Psoas muscle (tissue), 8 donors: ENCODE data around the gene ADAMTS5. TPM values are rescaled to one million over a fixed set of nuclear protein-coding genes. Genes with fewer than 3 reads are reported as not detected.

Experiments used
- ATAC-seq, 4 donors: fragments of 200-7000 bp; cut with Tn5 transposase; one replicate each; pipeline ENCODE4 v1.9.1; 2020; ENCODE audit warnings: moderate library complexity in 3 of 4, mild to moderate bottlenecking in 2 of 4
- DNase-seq, 2 donors: peaks; one replicate each; pipeline ENCODE4 v3.0.0-alpha.2; 2020
- H3K27ac ChIP-seq: fragments of 200-600 bp; one replicate; pipeline ENCODE4 v1.8.0; 2022
- H3K27me3 ChIP-seq, 3 donors: fragments of 200-600 bp in 1 of 3; one replicate each; pipeline versions ENCODE4 v1.6.1 to v1.8.0; 2013 to 2022; ENCODE audit warnings: low read length in 2 of 3, mild to moderate bottlenecking in 2 of 3, moderate library complexity in 1 of 3; ENCODE audit not compliant: insufficient read depth in 3 of 3
- H3K36me3 ChIP-seq, 2 donors: fragments of 200-600 bp in 1 of 2; one replicate each; pipeline versions ENCODE4 v1.6.1 to v1.8.0; 2013 to 2022; ENCODE audit warnings: low read depth in 1 of 2, mild to moderate bottlenecking in 1 of 2, moderate library complexity in 1 of 2; ENCODE audit not compliant: insufficient read depth in 1 of 2
- H3K4me1 ChIP-seq: fragments of 200-600 bp; one replicate; pipeline ENCODE4 v1.8.0; 2022
- H3K4me3 ChIP-seq: fragments of 200-600 bp; one replicate; pipeline ENCODE4 v1.8.0; 2022; ENCODE audit warnings: mild to moderate bottlenecking
- H3K9me3 ChIP-seq: fragments of 200-600 bp; one replicate; pipeline ENCODE4 v1.8.0; 2022
- CTCF ChIP-seq: fragments of 200-600 bp; IDR thresholded peaks from one replicate; pipeline ENCODE4 v1.8.0; 2022; ENCODE audit warnings: antibody characterized with exemption
- WGBS, 3 donors: extraction: QIAGEN DNeasy Blood & Tissue Kit; methylation state at CpG; one replicate each; pipeline versions ENCODE4 v1.1.6 to v1.1.7; 2013; 5-methylcytosine and 5-hydroxymethylcytosine counted together
- intact Hi-C, 2 donors: fragments of 100-400 bp; cut with DNase I; formaldehyde crosslinking; loops; one replicate each; pipeline versions ENCODE4 v1.11.0 to v1.14.2; 2022
- polyA plus RNA-seq, 3 donors: library from polyadenylated mRNA; stranded (reverse); fragments of 200-250 nt; gene quantifications; one replicate each; pipeline ENCODE4 v1.2.3, GENCODE V29; 2013
- total RNA-seq, 4 donors: library from RNA; stranded (reverse); fragmentation: NEBNext Ultra II Directional in 2 of 4; extraction: Animal tissue kit (Norgen Biotek cat#: 25700) in 2 of 4; gene quantifications; one replicate each; pipeline versions ENCODE4 v1.2.1 to v1.2.4, GENCODE V29; 2021 to 2023
- donor health status: healthy with polysubstance abuse.
- donor health status: DM: no; HTN: no; CAD: no; lungs with moderate emphysema.
- donor health status: Bipolar disorder and iron deficiency.
- donor health status: healthy.
- donor health status: DM: yes; HTN: yes; CAD: no.
- donor health status: DM: no; HTN: no; CAD: no.
- donor health status: DM: no; HTN: no; CAD: no.
- donor health status: DM: yes; HTN: yes; CAD: no.

ADAMTS5 gene
- total and polyA plus RNA-seq, 7 donors: 0.60 to 4.3 (median 2.5) TPM

- peaks cover 0 to 42% (median 5%) of the 10 kb centered on the region in 3 donors for H3K27me3 ChIP-seq
- WGBS, 3 donors: 34 to 53% (median 35%) methylated on average over 3 of the region's 3 CpGs
- no peaks in the 10 kb centered on the region for H3K36me3 ChIP-seq
- H3K9me3 ChIP-seq: no peaks in the 10 kb centered on the region
- peak overlapping the region; percentile 14 for H3K27ac ChIP-seq
- no peak for TF ChIP-seq CTCF
- no peak for DNase-seq
- intact Hi-C loops: loop anchor here in 1 of 2 donors (10.0 kb wide), 1 partner anchor 602 kb away; no protein-coding TSS in a partner anchor
- peak overlapping the region; percentile 74 for H3K4me3 ChIP-seq
- no peak for ATAC-seq
- H3K4me1 ChIP-seq: peaks cover 5% of the 10 kb centered on the region
These were observed 4.2 kb downstream of the ADAMTS5 start for GRCh38 chr21:26962621-26963181.

GRCh38 chr21:26961698-26962097 is 5.2 kb downstream of the ADAMTS5 start:
- H3K27me3 ChIP-seq: peaks cover 0 to 32% (median 5%) of the 10 kb centered on the region in 3 donors
- peak overlapping the region; percentile 2 for H3K4me3 ChIP-seq
- H3K4me1 ChIP-seq: peaks cover 5% of the 10 kb centered on the region
- no peaks in the 10 kb centered on the region for H3K9me3 ChIP-seq
- WGBS, 3 donors: 26 to 41% (median 27%) methylated on average over 4 of the region's 4 CpGs
- no peaks in the 10 kb centered on the region for H3K36me3 ChIP-seq
- intact Hi-C loops: loop anchor here in 1 of 2 donors (10.0 kb wide), 1 partner anchor 603 kb away; no protein-coding TSS in a partner anchor
- no peak overlapping the region for H3K27ac ChIP-seq
- no peak for TF ChIP-seq CTCF
- no peak for ATAC-seq
- DNase-seq: no peak

- no peak overlapping the region for H3K27ac ChIP-seq
- DNase-seq (no peak), ATAC-seq (no peak)
- no peaks in the 10 kb centered on the region for H3K9me3 ChIP-seq
- WGBS, 3 donors: 27 to 52% (median 45%) methylated on average over 2 of the region's 2 CpGs
- peaks cover 8% of the 10 kb centered on the region for H3K4me1 ChIP-seq
- TF ChIP-seq CTCF: no peak
- H3K36me3 ChIP-seq: no peaks in the 10 kb centered on the region
- intact Hi-C loops: no loop called here
- H3K27me3 ChIP-seq: peaks cover 0 to 7% (median 0%) of the 10 kb centered on the region in 3 donors
- no peak overlapping the region for H3K4me3 ChIP-seq
These were observed 8.1 kb downstream of the ADAMTS5 start for GRCh38 chr21:26958788-26959187.

- intact Hi-C loops: no loop called here
- WGBS, 3 donors: 69 to 74% (median 70%) methylated on average over 3 of the region's 3 CpGs
These were observed 10.1 kb downstream of the ADAMTS5 start for GRCh38 chr21:26956813-26957212.

More at GRCh38 chr21:26956813-26957212, 10.1 kb downstream of the ADAMTS5 start:
- Histone ChIP-seq H3K27ac (no peak overlapping the region), H3K4me1 (peaks cover 8% of the 10 kb centered on the region), H3K36me3 (no peaks in the 10 kb centered on the region), H3K9me3 (no peaks in the 10 kb centered on the region), H3K4me3 (no peak overlapping the region), H3K27me3 (peaks cover 0 to 2% (median 0%) of the 10 kb centered on the region in 3 donors)
- DNase-seq (no peak), ATAC-seq (no peak)
- no peak for TF ChIP-seq CTCF
